ENCODE results near the gene CHMP5.
"Not testable (repeated sequence)": the region's sequence is repeated elsewhere in the genome, so short reads cannot be mapped to it uniquely, and the experiment has no call there.

Gene CHMP5

GRCh38 chr9:33311953-33312352, 47.1 kb downstream of the CHMP5 start:
- H3K4me3 ChIP-seq (IDR thresholded peaks at IDR 0.05; ENCODE audit: insufficient read depth, low read depth, low read length): no peak overlapping the region
- no peak overlapping the region for H3K27ac ChIP-seq
- H4K20me1 ChIP-seq (ENCODE audit: insufficient read depth): no peaks in the 10 kb centered on the region
- no peak overlapping the region for H3K4me2 ChIP-seq
- TF ChIP-seq CTCF (conservative IDR thresholded peaks at IDR 0.05; ENCODE audit: low read depth, low read length): no peak
- no peaks in the 10 kb centered on the region for H3K27me3 ChIP-seq (ENCODE audit: insufficient read depth, low read depth)
- H3K36me3 ChIP-seq (ENCODE audit: insufficient read depth): peaks cover 18% of the 10 kb centered on the region; the same call in 1 of the 2 replicates
- peaks cover 23% of the 10 kb centered on the region for H3K4me1 ChIP-seq (ENCODE audit: low read depth, poor library complexity, severe bottlenecking)
- no peaks in the 10 kb centered on the region for H3K79me2 ChIP-seq (ENCODE audit: insufficient read depth, low read depth)
- no peak overlapping the region for H3K9ac ChIP-seq
- H2AFZ ChIP-seq (ENCODE audit: low read depth): no peak overlapping the region

GRCh38 chr9:33315371-33315770, 50.5 kb downstream of the CHMP5 start:
- no peak for TF ChIP-seq CTCF (conservative IDR thresholded peaks at IDR 0.05; ENCODE audit: low read depth, low read length)
- peaks cover 14% of the 10 kb centered on the region; the same call in 1 of the 2 replicates for H3K36me3 ChIP-seq (ENCODE audit: insufficient read depth)

GRCh38 chr9:33317136-33317535, 52.3 kb downstream of the CHMP5 start:
- not testable (repeated sequence) for H3K27ac ChIP-seq

More at GRCh38 chr9:33315371-33315770, 50.5 kb downstream of the CHMP5 start:
- Histone ChIP-seq H2AFZ (ENCODE audit: low read depth) (no peak overlapping the region), H3K27me3 (ENCODE audit: insufficient read depth, low read depth) (no peaks in the 10 kb centered on the region), H3K9ac (no peak overlapping the region), H4K20me1 (ENCODE audit: insufficient read depth) (no peaks in the 10 kb centered on the region), H3K4me1 (ENCODE audit: low read depth, poor library complexity, severe bottlenecking) (peaks cover 8% of the 10 kb centered on the region), H3K27ac (no peak overlapping the region), H3K4me2 (no peak overlapping the region), H3K4me3 (IDR thresholded peaks at IDR 0.05; ENCODE audit: insufficient read depth, low read depth, low read length) (no peak overlapping the region), H3K79me2 (ENCODE audit: insufficient read depth, low read depth) (no peaks in the 10 kb centered on the region)

GRCh38 chr9:33318225-33318624, 53.4 kb downstream of the CHMP5 start:
- Histone ChIP-seq H2AFZ (ENCODE audit: low read depth) (no peak overlapping the region), H3K79me2 (ENCODE audit: insufficient read depth, low read depth) (no peaks in the 10 kb centered on the region), H3K4me2 (no peak overlapping the region), H4K20me1 (ENCODE audit: insufficient read depth) (no peaks in the 10 kb centered on the region), H3K4me3 (IDR thresholded peaks at IDR 0.05; ENCODE audit: insufficient read depth, low read depth, low read length) (no peak overlapping the region), H3K4me1 (ENCODE audit: low read depth, poor library complexity, severe bottlenecking) (no peaks in the 10 kb centered on the region), H3K9ac (no peak overlapping the region), H3K36me3 (ENCODE audit: insufficient read depth) (0 out of 2 replicates have a peak, but pooled peaks cover 6% of the 10 kb centered on the region), H3K27ac (no peak overlapping the region), H3K27me3 (ENCODE audit: insufficient read depth, low read depth) (no peaks in the 10 kb centered on the region)
- no peak for TF ChIP-seq CTCF (conservative IDR thresholded peaks at IDR 0.05; ENCODE audit: low read depth, low read length)

More at GRCh38 chr9:33317136-33317535, 52.3 kb downstream of the CHMP5 start:
- not testable (repeated sequence) for H3K4me2 ChIP-seq; H3K36me3 ChIP-seq (ENCODE audit: insufficient read depth); H3K4me1 ChIP-seq (ENCODE audit: low read depth, poor library complexity, severe bottlenecking); H3K9ac ChIP-seq; H4K20me1 ChIP-seq (ENCODE audit: insufficient read depth); H3K4me3 ChIP-seq (IDR thresholded peaks at IDR 0.05; ENCODE audit: insufficient read depth, low read depth, low read length); H3K79me2 ChIP-seq (ENCODE audit: insufficient read depth, low read depth); H3K27me3 ChIP-seq (ENCODE audit: insufficient read depth, low read depth); H2AFZ ChIP-seq (ENCODE audit: low read depth)

GRCh38 chr9:33318781-33319180, 53.9 kb downstream of the CHMP5 start:
- no peaks in the 10 kb centered on the region for H3K79me2 ChIP-seq (ENCODE audit: insufficient read depth, low read depth)
- H3K4me2 ChIP-seq: no peak overlapping the region
- H3K4me1 ChIP-seq (ENCODE audit: low read depth, poor library complexity, severe bottlenecking): no peaks in the 10 kb centered on the region
- H2AFZ ChIP-seq (ENCODE audit: low read depth): no peak overlapping the region
- TF ChIP-seq CTCF (conservative IDR thresholded peaks at IDR 0.05; ENCODE audit: low read depth, low read length): no peak
- H3K27me3 ChIP-seq (ENCODE audit: insufficient read depth, low read depth): no peaks in the 10 kb centered on the region
- H3K27ac ChIP-seq: no peak overlapping the region
- H3K4me3 ChIP-seq (IDR thresholded peaks at IDR 0.05; ENCODE audit: insufficient read depth, low read depth, low read length): no peak overlapping the region
- no peak overlapping the region for H3K9ac ChIP-seq
- no peaks in the 10 kb centered on the region for H4K20me1 ChIP-seq (ENCODE audit: insufficient read depth)
- H3K36me3 ChIP-seq (ENCODE audit: insufficient read depth): 0 out of 2 replicates have a peak, but pooled peaks cover 6% of the 10 kb centered on the region

Measured in KMS-11 (cell line).